K562 (cell line): ENCODE measurements around the gene ZNF780A. TPM values are rescaled to one million over a fixed set of nuclear protein-coding genes. Genes with fewer than 3 reads are reported as not detected.

Source experiments
- CREB3 ChIP-seq: fragments of 450-650 bp; conservative IDR thresholded peaks from 2 replicates; pipeline ENCODE4 v1.6.1; 2016; ENCODE audit warnings: missing genetic modification characterization, low read depth, mild to moderate bottlenecking, missing compliant biosample characterization, moderate library complexity
- KDM1A ChIP-seq, 2 experiments: fragments of 450-650 bp; IDR thresholded peaks; 2 replicates each; pipeline ENCODE4 v1.6.1; 2016; ENCODE audit warnings: mild to moderate bottlenecking in 2 of 2
- ZNF354B ChIP-seq: fragments of 250-450 bp; sonication (Bioruptor Pico); IDR thresholded peaks from 2 replicates; pipeline ENCODE4 v1.4.0; 2020
- ZNF507 ChIP-seq: conservative IDR thresholded peaks from 2 replicates; pipeline ENCODE4 v1.6.1; 2017; ENCODE audit warnings: missing genetic modification characterization, missing compliant biosample characterization
- polyA plus RNA-seq, 8 experiments: library from polyadenylated mRNA; depleted of rRNA in 4 of 8; stranded (reverse) in 5 of 8; unstranded in 3 of 8; fragments of >200 nt; fragmentation: Nextera tagmentation in 2 of 8; fragmentation: Illumina TruSeq in 1 of 8; extraction: Ambion mirVana in 2 of 8; extraction: Trizol in 1 of 8; gene quantifications; 2 replicates each; pipeline versions ENCODE4 v1.2.1 to v1.2.3, GENCODE V29; 2011 to 2014; ENCODE audit warnings: inconsistent platforms in 1 of 8, missing spikeins in 1 of 8
- total RNA-seq, 7 experiments: library from RNA; depleted of rRNA in 6 of 7; stranded (reverse); fragments of >200 nt in 6 of 7; fragmentation: Illumina TruSeq in 2 of 7; extraction: Trizol in 2 of 7; gene quantifications; 2 replicates each; pipeline versions ENCODE4 v1.2.1 to v1.2.3, GENCODE V29; 2011 to 2021; ENCODE audit warnings: low replicate concordance in 1 of 7
- TF ChIP-seq, protein P1 (sequence below): fragments of 450-650 bp; IDR thresholded peaks from 2 replicates; pipeline ENCODE4 v1.6.1; 2017; ENCODE audit warnings: antibody characterized with exemption, mild to moderate bottlenecking

The ZNF780A gene
- total and polyA plus RNA-seq, 9 of the 15 experiments (the other 6 are each of a cell fraction or from before 2014, with no cell fraction given) = 11.7 to 36.1 (median 25.8) TPM

GRCh38 chr19:40091205-40092129 lies 724 bp upstream of the ZNF780A start (continued):
- TF ChIP-seq CREB3 (no peak), ZNF354B (CRISPR knock-in tag) (no peak), ZNF507 (tag) (peak; percentile 91), KDM1A (IDR thresholded peaks at IDR 0.05) (peak in 1 of 2 experiments; percentile 53; a peak in 2 of 4 replicates)
- TF ChIP-seq, protein P1, sequence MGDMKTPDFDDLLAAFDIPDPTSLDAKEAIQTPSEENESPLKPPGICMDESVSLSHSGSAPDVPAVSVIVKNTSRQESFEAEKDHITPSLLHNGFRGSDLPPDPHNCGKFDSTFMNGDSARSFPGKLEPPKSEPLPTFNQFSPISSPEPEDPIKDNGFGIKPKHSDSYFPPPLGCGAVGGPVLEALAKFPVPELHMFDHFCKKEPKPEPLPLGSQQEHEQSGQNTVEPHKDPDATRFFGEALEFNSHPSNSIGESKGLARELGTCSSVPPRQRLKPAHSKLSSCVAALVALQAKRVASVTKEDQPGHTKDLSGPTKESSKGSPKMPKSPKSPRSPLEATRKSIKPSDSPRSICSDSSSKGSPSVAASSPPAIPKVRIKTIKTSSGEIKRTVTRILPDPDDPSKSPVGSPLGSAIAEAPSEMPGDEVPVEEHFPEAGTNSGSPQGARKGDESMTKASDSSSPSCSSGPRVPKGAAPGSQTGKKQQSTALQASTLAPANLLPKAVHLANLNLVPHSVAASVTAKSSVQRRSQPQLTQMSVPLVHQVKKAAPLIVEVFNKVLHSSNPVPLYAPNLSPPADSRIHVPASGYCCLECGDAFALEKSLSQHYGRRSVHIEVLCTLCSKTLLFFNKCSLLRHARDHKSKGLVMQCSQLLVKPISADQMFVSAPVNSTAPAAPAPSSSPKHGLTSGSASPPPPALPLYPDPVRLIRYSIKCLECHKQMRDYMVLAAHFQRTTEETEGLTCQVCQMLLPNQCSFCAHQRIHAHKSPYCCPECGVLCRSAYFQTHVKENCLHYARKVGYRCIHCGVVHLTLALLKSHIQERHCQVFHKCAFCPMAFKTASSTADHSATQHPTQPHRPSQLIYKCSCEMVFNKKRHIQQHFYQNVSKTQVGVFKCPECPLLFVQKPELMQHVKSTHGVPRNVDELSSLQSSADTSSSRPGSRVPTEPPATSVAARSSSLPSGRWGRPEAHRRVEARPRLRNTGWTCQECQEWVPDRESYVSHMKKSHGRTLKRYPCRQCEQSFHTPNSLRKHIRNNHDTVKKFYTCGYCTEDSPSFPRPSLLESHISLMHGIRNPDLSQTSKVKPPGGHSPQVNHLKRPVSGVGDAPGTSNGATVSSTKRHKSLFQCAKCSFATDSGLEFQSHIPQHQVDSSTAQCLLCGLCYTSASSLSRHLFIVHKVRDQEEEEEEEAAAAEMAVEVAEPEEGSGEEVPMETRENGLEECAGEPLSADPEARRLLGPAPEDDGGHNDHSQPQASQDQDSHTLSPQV = 0 out of 2 replicates have a peak, but pooled peaks have one; percentile 26
- TF ChIP-seq, all 486 proteins: peak for 8
